GM23338 (cell line): ENCODE measurements around the gene OR8B8. TPM values are rescaled to one million over a fixed set of nuclear protein-coding genes. Genes with fewer than 3 reads are reported as not detected.
A peak's percentile ranks its signal among the peaks of the same experiment; 100 is the strongest.

Experiments used
- ATAC-seq: fragments of 200-7000 bp; cut with Tn5 transposase; 3 replicates; pipeline ENCODE4 v1.9.1; 2020
- DNase-seq: peaks from one replicate; pipeline ENCODE4 v3.0.0-alpha.2; 2015; ENCODE audit warnings: low spot score
- H2AFZ ChIP-seq: fragments of 200-600 bp; sonication (generic); 2 replicates; pipeline ENCODE4 v1.8.0; 2016; ENCODE audit warnings: antibody characterized with exemption, mild to moderate bottlenecking, moderate library complexity
- H3F3A ChIP-seq: fragments of 200-600 bp; sonication (generic); replicated peaks from 2 replicates; pipeline ENCODE4 v1.8.0; 2017; ENCODE audit warnings: antibody characterized with exemption, mixed run types, low read depth
- H3K27ac ChIP-seq: fragments of 200-600 bp; sonication (generic); 2 replicates; pipeline ENCODE4 v1.6.1; 2016; ENCODE audit warnings: low read depth
- H3K27me3 ChIP-seq: fragments of 200-600 bp; sonication (generic); 2 replicates; pipeline ENCODE4 v1.8.0; 2016; ENCODE audit warnings: mild to moderate bottlenecking, mixed run types, moderate library complexity; ENCODE audit not compliant: insufficient read depth
- H3K36me3 ChIP-seq: fragments of 200-600 bp; sonication (generic); 2 replicates; pipeline ENCODE4 v1.8.0; 2016; ENCODE audit warnings: mild to moderate bottlenecking; ENCODE audit not compliant: insufficient read depth
- H3K4me1 ChIP-seq: fragments of 200-600 bp; sonication (generic); 2 replicates; pipeline ENCODE4 v1.8.0; 2016; ENCODE audit warnings: mild to moderate bottlenecking, moderate library complexity; ENCODE audit not compliant: insufficient read depth
- H3K4me2 ChIP-seq: fragments of 200-600 bp; sonication (generic); 2 replicates; pipeline ENCODE4 v1.7.1; 2017; ENCODE audit warnings: mixed run types
- H3K4me3 ChIP-seq: fragments of 200-600 bp; sonication (generic); 2 replicates; pipeline ENCODE4 v1.6.1; 2016; ENCODE audit warnings: mixed run types
- H3K79me2 ChIP-seq: fragments of 200-600 bp; sonication (generic); replicated peaks from 2 replicates; pipeline ENCODE4 v1.8.0; 2017; ENCODE audit warnings: mild to moderate bottlenecking; ENCODE audit not compliant: insufficient read depth
- H3K9me2 ChIP-seq: fragments of 200-600 bp; sonication (generic); 2 replicates; pipeline ENCODE4 v1.8.0; 2017; ENCODE audit not compliant: insufficient read depth
- H4K20me1 ChIP-seq: fragments of 200-600 bp; sonication (generic); replicated peaks from 2 replicates; pipeline ENCODE4 v1.8.0; 2017; ENCODE audit warnings: mild to moderate bottlenecking; ENCODE audit not compliant: insufficient read depth
- H3K27ac Mint-ChIP-seq: 2 replicates; pipeline ENCODE4 v1.8.0; 2020; ENCODE audit warnings: inconsistent platforms, mild to moderate bottlenecking, moderate library complexity, mixed read lengths
- H3K27me3 Mint-ChIP-seq: 3 replicates; pipeline ENCODE4 v1.8.0; 2022; ENCODE audit warnings: low read depth, mild to moderate bottlenecking, moderate library complexity, mixed read lengths, inconsistent platforms; ENCODE audit not compliant: insufficient read depth, poor library complexity
- H3K36me3 Mint-ChIP-seq: 3 replicates; pipeline ENCODE4 v1.8.0; 2021; ENCODE audit warnings: low read depth, mild to moderate bottlenecking, inconsistent platforms, moderate library complexity, mixed read lengths
- H3K4me1 Mint-ChIP-seq: 3 replicates; pipeline ENCODE4 v1.8.0; 2020; ENCODE audit warnings: mild to moderate bottlenecking, inconsistent platforms, mixed read lengths
- H3K4me3 Mint-ChIP-seq: 3 replicates; pipeline ENCODE4 v1.8.0; 2021; ENCODE audit warnings: moderate library complexity, mild to moderate bottlenecking, inconsistent platforms, mixed read lengths
- H3K9me3 Mint-ChIP-seq: 3 replicates; pipeline ENCODE4 v1.8.0; 2020; ENCODE audit warnings: moderate library complexity, mild to moderate bottlenecking, inconsistent platforms, mixed read lengths
- CTCF ChIP-seq, 2 experiments: fragments of 200-600 bp in 1 of 2; sonication (generic) in 1 of 2; conservative IDR thresholded peaks; 2 replicates each; pipeline versions ENCODE4 v1.5.1 to v1.6.1; 2016 to 2017; ENCODE audit warnings: antibody characterized with exemption in 2 of 2, low read depth in 2 of 2, mild to moderate bottlenecking in 2 of 2, moderate library complexity in 1 of 2
- EZH2 ChIP-seq: fragments of 200-600 bp; sonication (generic); IDR thresholded peaks from one replicate; pipeline ENCODE4 v1.8.0; 2017; ENCODE audit warnings: antibody characterized with exemption, mild to moderate bottlenecking, low read depth; ENCODE audit not compliant: unreplicated experiment
- POLR2AphosphoS5 ChIP-seq: IDR thresholded peaks from 2 replicates; pipeline ENCODE4 v1.6.1; 2016; ENCODE audit warnings: antibody characterized with exemption, low read depth
- REST ChIP-seq: IDR thresholded peaks from one replicate; pipeline ENCODE4 v1.6.1; 2018; ENCODE audit warnings: antibody characterized with exemption; ENCODE audit not compliant: unreplicated experiment
- ZNF114 ChIP-seq: fragments of 250-450 bp; sonication (Bioruptor Pico); IDR thresholded peaks from 2 replicates; pipeline ENCODE4 v1.5.0; 2020; ENCODE audit warnings: mild to moderate bottlenecking, moderate library complexity
- ZNF331 ChIP-seq: fragments of 250-450 bp; sonication (Bioruptor Pico); IDR thresholded peaks from 2 replicates; pipeline ENCODE4 v1.5.0; 2020; ENCODE audit warnings: low read depth, mild to moderate bottlenecking, moderate library complexity
- ZNF462 ChIP-seq: fragments of 250-450 bp; sonication (Bioruptor Pico); IDR thresholded peaks from 2 replicates; pipeline ENCODE4 v1.5.0; 2020; ENCODE audit warnings: mild to moderate bottlenecking, moderate library complexity
- polyA plus RNA-seq: library from polyadenylated mRNA; unstranded; fragments of >200 nt; fragmentation: Nextera tagmentation; extraction: Ambion mirVana; gene quantifications from 2 replicates; pipeline ENCODE4 v1.2.1, GENCODE V29; 2016
- total RNA-seq: library from RNA; depleted of rRNA; stranded (reverse); fragments of >200 nt; shearing (Covaris generic); gene quantifications from 2 replicates; pipeline ENCODE4 v1.2.3, GENCODE V29; 2014

OR8B8 gene
- total and polyA plus RNA-seq, 2 experiments from 2014 or later, result not detected

- no peak overlapping the region for H3K27ac ChIP-seq
- no peak overlapping the region for H3K4me3 ChIP-seq
- Mint-ChIP-seq H3K4me1 (no peaks in the 10 kb centered on the region; the same call in 2 of the 3 replicates), H3K27ac (no peak overlapping the region), H3K36me3 (no peaks in the 10 kb centered on the region; the same call in 2 of the 3 replicates), H3K9me3 (peaks cover 6% of the 10 kb centered on the region; the same call in 1 of the 3 replicates), H3K27me3 (no peaks in the 10 kb centered on the region), H3K4me3 (no peak overlapping the region)
- H2AFZ ChIP-seq, result no peak overlapping the region
- no peaks in the 10 kb centered on the region for H3K27me3 ChIP-seq
- no peaks in the 10 kb centered on the region for H3K36me3 ChIP-seq
- 0 out of 2 replicates have a peak, but pooled peaks cover 7% of the 10 kb centered on the region for H3K9me2 ChIP-seq
- TF ChIP-seq ZNF114 (no peak), POLR2AphosphoS5 (no peak), CTCF (conservative IDR thresholded peaks at IDR 0.05; ENCODE audit: low read depth in 2 of 2) (peak in 1 of 2 experiments; percentile 37; a peak in 2 of 4 replicates), ZNF331 (CRISPR knock-in tag) (peak; percentile 75; the same call in 1 of the 2 replicates)
- no peaks in the 10 kb centered on the region for H3K79me2 ChIP-seq
- no peaks in the 10 kb centered on the region for H4K20me1 ChIP-seq
- DNase-seq (peak; percentile 21), ATAC-seq (peak; percentile 67)
- no peaks in the 10 kb centered on the region for H3K4me1 ChIP-seq
- no peak overlapping the region for H3K4me2 ChIP-seq
- no peaks in the 10 kb centered on the region for H3F3A ChIP-seq
Measured at GRCh38 chr11:124463990-124464389, 18.5 kb upstream of the OR8B8 start.

- no peaks in the 10 kb centered on the region for H3F3A ChIP-seq
- no peaks in the 10 kb centered on the region for H3K4me1 ChIP-seq
- DNase-seq, result no peak
- H3K4me2 ChIP-seq, result no peak overlapping the region
- no peak overlapping the region for H2AFZ ChIP-seq
- Mint-ChIP-seq H3K27me3 (no peaks in the 10 kb centered on the region), H3K4me1 (no peaks in the 10 kb centered on the region; the same call in 2 of the 3 replicates), H3K36me3 (no peaks in the 10 kb centered on the region; the same call in 2 of the 3 replicates), H3K9me3 (peaks cover 6% of the 10 kb centered on the region; the same call in 1 of the 3 replicates), H3K27ac (no peak overlapping the region), H3K4me3 (no peak overlapping the region)
- peak; percentile 52 for ATAC-seq
- H3K27me3 ChIP-seq, result no peaks in the 10 kb centered on the region
- H3K9me2 ChIP-seq, result 0 out of 2 replicates have a peak, but pooled peaks cover 7% of the 10 kb centered on the region
- H3K79me2 ChIP-seq, result no peaks in the 10 kb centered on the region
- H3K27ac ChIP-seq, result no peak overlapping the region
- no peak overlapping the region for H3K4me3 ChIP-seq
- no peaks in the 10 kb centered on the region for H3K36me3 ChIP-seq
- H4K20me1 ChIP-seq, result no peaks in the 10 kb centered on the region
- no peak for TF ChIP-seq EZH2
- no peak for TF ChIP-seq REST
- TF ChIP-seq ZNF462 (CRISPR knock-in tag), result no peak
- no peak for TF ChIP-seq CTCF (conservative IDR thresholded peaks at IDR 0.05; ENCODE audit: low read depth in 2 of 2)
Measured at GRCh38 chr11:124463324-124463723, 17.8 kb upstream of the OR8B8 start.
